ENCODE data around the gene SETD4. TPM values are rescaled to one million over a fixed set of nuclear protein-coding genes. Genes with fewer than 3 reads are reported as not detected.
A peak's percentile ranks its signal among the peaks of the same experiment; 100 is the strongest.

SETD4 gene
- total RNA-seq, 1 donor from 2014 or later = 28.4 TPM

- Mint-ChIP-seq H3K36me3 (ENCODE audit: low read depth) (peaks cover 8% of the 10 kb centered on the region), H3K27ac (ENCODE audit: unreplicated experiment) (peak overlapping the region; percentile 30), H3K9me3 (peaks cover 8% of the 10 kb centered on the region), H3K4me3 (no peak overlapping the region), H3K4me1 (peaks cover 6% of the 10 kb centered on the region), H3K27me3 (ENCODE audit: low read depth) (peaks cover 49% of the 10 kb centered on the region)
- TF ChIP-seq CTCF (conservative IDR thresholded peaks at IDR 0.05) = no peak
- no peak for DNase-seq (ENCODE audit: low read depth, low spot score)
Measured at GRCh38 chr21:36097427-36098181, 37.3 kb upstream of the SETD4 start.

- Mint-ChIP-seq H3K9me3 (peaks cover 8% of the 10 kb centered on the region), H3K36me3 (ENCODE audit: low read depth) (peaks cover 8% of the 10 kb centered on the region), H3K4me3 (no peak overlapping the region), H3K4me1 (peaks cover 6% of the 10 kb centered on the region), H3K27me3 (ENCODE audit: low read depth) (peaks cover 46% of the 10 kb centered on the region), H3K27ac (ENCODE audit: unreplicated experiment) (no peak overlapping the region)
- no peak for TF ChIP-seq CTCF (conservative IDR thresholded peaks at IDR 0.05)
- no peak for DNase-seq (ENCODE audit: low read depth, low spot score)
Measured at GRCh38 chr21:36096398-36097290, 36.3 kb upstream of the SETD4 start.

DNA sequence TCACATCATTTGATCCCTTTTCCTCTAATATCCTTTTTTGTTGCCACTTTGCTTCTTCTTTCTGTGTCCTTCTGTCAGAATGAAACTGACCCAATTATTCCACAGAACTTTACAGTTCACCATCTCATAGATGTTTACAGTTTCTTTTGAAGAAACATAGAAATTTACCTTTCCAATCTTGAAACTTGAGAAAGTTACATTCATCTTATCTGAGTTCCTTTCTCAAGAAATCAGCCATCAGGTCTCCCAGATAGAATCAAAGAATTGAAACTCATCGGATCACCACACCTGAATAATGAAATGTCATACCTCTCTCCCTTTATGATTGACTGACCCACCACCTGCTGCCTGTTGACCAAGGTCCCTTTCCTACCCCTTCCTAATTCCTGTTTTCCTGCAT, 33.2 kb upstream of the SETD4 start:
- no peak for TF ChIP-seq CTCF (conservative IDR thresholded peaks at IDR 0.05)
- no peak overlapping the region for H3K27ac Mint-ChIP-seq (ENCODE audit: unreplicated experiment)
- DNase-seq (ENCODE audit: low read depth, low spot score) = no peak
- no peaks in the 10 kb centered on the region for H3K4me1 Mint-ChIP-seq
- no peak overlapping the region for H3K4me3 Mint-ChIP-seq
- peaks cover 8% of the 10 kb centered on the region for H3K9me3 Mint-ChIP-seq
- peaks cover 18% of the 10 kb centered on the region for H3K27me3 Mint-ChIP-seq (ENCODE audit: low read depth)
- peaks cover 8% of the 10 kb centered on the region for H3K36me3 Mint-ChIP-seq (ENCODE audit: low read depth)

DNA sequence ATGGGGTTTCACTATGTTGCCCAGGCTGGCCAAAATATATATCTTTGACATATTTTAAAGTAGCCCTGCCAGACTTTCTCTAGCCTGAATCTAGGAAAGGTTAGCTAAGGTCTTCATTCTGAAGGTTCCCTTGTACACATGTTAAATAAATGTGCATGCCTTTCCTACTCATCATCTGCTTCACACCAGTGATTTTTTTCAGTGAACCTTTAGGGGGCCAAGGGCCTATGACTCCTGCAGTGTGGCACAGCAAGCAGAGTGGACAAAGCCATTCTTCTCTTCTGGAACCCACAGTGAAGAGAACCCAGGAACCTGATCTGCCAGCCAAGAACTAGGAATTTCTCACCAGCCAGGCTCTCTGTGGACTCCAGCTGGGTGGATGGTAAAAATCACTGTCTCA, 32.4 kb upstream of the SETD4 start:
- peaks cover 8% of the 10 kb centered on the region for H3K9me3 Mint-ChIP-seq
- no peak overlapping the region for H3K4me3 Mint-ChIP-seq
- no peak for TF ChIP-seq CTCF (conservative IDR thresholded peaks at IDR 0.05)
- peaks cover 15% of the 10 kb centered on the region for H3K27me3 Mint-ChIP-seq (ENCODE audit: low read depth)
- no peak overlapping the region for H3K27ac Mint-ChIP-seq (ENCODE audit: unreplicated experiment)
- no peak for DNase-seq (ENCODE audit: low read depth, low spot score)
- H3K36me3 Mint-ChIP-seq (ENCODE audit: low read depth) = peaks cover 8% of the 10 kb centered on the region
- no peaks in the 10 kb centered on the region for H3K4me1 Mint-ChIP-seq

DNA sequence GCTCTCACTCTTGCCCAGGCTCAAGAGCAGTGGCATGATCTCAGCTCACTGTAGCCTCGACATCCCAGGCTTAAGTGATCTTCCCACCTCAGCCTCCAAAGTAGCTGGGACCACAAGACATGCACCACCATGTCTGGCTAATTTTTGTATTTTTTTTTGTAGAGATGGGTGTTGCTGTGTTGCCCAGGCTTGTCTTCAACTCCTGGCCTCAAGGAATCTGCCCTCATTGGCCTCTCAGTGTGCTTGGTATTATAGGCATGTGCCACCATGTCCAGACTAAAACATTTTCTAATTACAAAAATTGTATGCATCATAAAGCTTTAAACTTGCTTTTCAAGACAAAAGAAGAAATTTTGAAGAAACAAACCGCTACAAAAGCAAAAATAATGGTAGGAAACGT, 29.6 kb upstream of the SETD4 start:
- TF ChIP-seq CTCF (conservative IDR thresholded peaks at IDR 0.05) = no peak
- no peak overlapping the region for H3K4me3 Mint-ChIP-seq
- H3K36me3 Mint-ChIP-seq (ENCODE audit: low read depth) = peaks cover 6% of the 10 kb centered on the region
- peaks cover 6% of the 10 kb centered on the region for H3K9me3 Mint-ChIP-seq
- H3K27ac Mint-ChIP-seq (ENCODE audit: unreplicated experiment) = no peak overlapping the region
- DNase-seq (ENCODE audit: low read depth, low spot score) = no peak
- peaks cover 5% of the 10 kb centered on the region for H3K27me3 Mint-ChIP-seq (ENCODE audit: low read depth)
- H3K4me1 Mint-ChIP-seq = no peaks in the 10 kb centered on the region
